Neuron (in vitro differentiated cells): ENCODE data around the gene P3H2.

Experiments used
- H2AFZ ChIP-seq: one replicate; pipeline ENCODE4 v1.6.1; 2013; ENCODE audit warnings: low read depth, mild to moderate bottlenecking, inconsistent platforms, low read length, moderate library complexity
- H3K27me3 ChIP-seq: one replicate; pipeline ENCODE4 v1.6.1; 2013; ENCODE audit warnings: low read length; ENCODE audit not compliant: insufficient read depth
- H3K36me3 ChIP-seq: one replicate; pipeline ENCODE4 v1.6.1; 2013; ENCODE audit warnings: low read length; ENCODE audit not compliant: insufficient read depth
- H3K4me1 ChIP-seq: one replicate; pipeline ENCODE4 v1.6.1; 2013; ENCODE audit warnings: low read length; ENCODE audit not compliant: insufficient read depth
- H3K4me3 ChIP-seq: 2 replicates; pipeline ENCODE4 v1.5.1; 2013; ENCODE audit warnings: mild to moderate bottlenecking, low read length, moderate library complexity
- H3K9me3 ChIP-seq: one replicate; pipeline ENCODE4 v1.6.1; 2013; ENCODE audit warnings: low read length

Gene P3H2

GRCh38 chr3:190031887-190032752 lies 88.6 kb downstream of the P3H2 start:
- Histone ChIP-seq H3K9me3 (no peaks in the 10 kb centered on the region), H3K27me3 (no peaks in the 10 kb centered on the region), H2AFZ (no peak overlapping the region), H3K4me1 (peaks cover 3% of the 10 kb centered on the region), H3K4me3 (no peak overlapping the region), H3K36me3 (no peaks in the 10 kb centered on the region)

GRCh38 chr3:190027116-190027515 lies 93.6 kb downstream of the P3H2 start:
- Histone ChIP-seq H3K9me3 (no peaks in the 10 kb centered on the region), H3K4me1 (no peaks in the 10 kb centered on the region), H3K27me3 (no peaks in the 10 kb centered on the region), H3K36me3 (no peaks in the 10 kb centered on the region), H2AFZ (no peak overlapping the region), H3K4me3 (no peak overlapping the region)

- Histone ChIP-seq H3K36me3 (no peaks in the 10 kb centered on the region), H3K9me3 (no peaks in the 10 kb centered on the region), H2AFZ (no peak overlapping the region), H3K27me3 (no peaks in the 10 kb centered on the region), H3K4me3 (no peak overlapping the region), H3K4me1 (no peaks in the 10 kb centered on the region)
These were observed 94.5 kb downstream of the P3H2 start for GRCh38 chr3:190026154-190026553.

- Histone ChIP-seq H2AFZ (no peak overlapping the region), H3K27me3 (no peaks in the 10 kb centered on the region), H3K36me3 (no peaks in the 10 kb centered on the region), H3K9me3 (no peaks in the 10 kb centered on the region), H3K4me3 (no peak overlapping the region), H3K4me1 (peaks cover 4% of the 10 kb centered on the region)
These were observed 95.8 kb downstream of the P3H2 start for GRCh38 chr3:190024912-190025311.

GRCh38 chr3:190019844-190020243 lies 100.9 kb downstream of the P3H2 start:
- no peaks in the 10 kb centered on the region for H3K36me3 ChIP-seq
- no peak overlapping the region for H3K4me3 ChIP-seq
- H3K4me1 ChIP-seq = peaks cover 7% of the 10 kb centered on the region

GRCh38 chr3:190019006-190019405 lies 101.7 kb downstream of the P3H2 start:
- H3K27me3 ChIP-seq = no peaks in the 10 kb centered on the region
- H3K4me1 ChIP-seq = peaks cover 7% of the 10 kb centered on the region
- H3K36me3 ChIP-seq = no peaks in the 10 kb centered on the region
- no peak overlapping the region for H3K4me3 ChIP-seq
- no peak overlapping the region for H2AFZ ChIP-seq
- no peaks in the 10 kb centered on the region for H3K9me3 ChIP-seq

More at GRCh38 chr3:190019844-190020243, 100.9 kb downstream of the P3H2 start:
- no peak overlapping the region for H2AFZ ChIP-seq
- H3K27me3 ChIP-seq = no peaks in the 10 kb centered on the region
- H3K9me3 ChIP-seq = no peaks in the 10 kb centered on the region

- H2AFZ ChIP-seq = no peak overlapping the region
- H3K4me3 ChIP-seq = no peak overlapping the region
- no peaks in the 10 kb centered on the region for H3K9me3 ChIP-seq
- H3K4me1 ChIP-seq = peaks cover 7% of the 10 kb centered on the region
- H3K36me3 ChIP-seq = no peaks in the 10 kb centered on the region
- H3K27me3 ChIP-seq = no peaks in the 10 kb centered on the region
These were observed 102.2 kb downstream of the P3H2 start for GRCh38 chr3:190018460-190018859.

GRCh38 chr3:190017521-190018288 lies 103.0 kb downstream of the P3H2 start:
- Histone ChIP-seq H3K27me3 (no peaks in the 10 kb centered on the region), H3K4me3 (no peak overlapping the region), H3K9me3 (no peaks in the 10 kb centered on the region), H3K4me1 (peaks cover 7% of the 10 kb centered on the region), H2AFZ (no peak overlapping the region), H3K36me3 (no peaks in the 10 kb centered on the region)

- Histone ChIP-seq H3K4me3 (no peak overlapping the region), H3K27me3 (no peaks in the 10 kb centered on the region), H3K36me3 (no peaks in the 10 kb centered on the region), H2AFZ (no peak overlapping the region), H3K9me3 (no peaks in the 10 kb centered on the region), H3K4me1 (peaks cover 12% of the 10 kb centered on the region)
These were observed 103.7 kb downstream of the P3H2 start for GRCh38 chr3:190016966-190017365.

GRCh38 chr3:190014940-190015339 lies 105.8 kb downstream of the P3H2 start:
- Histone ChIP-seq H3K4me1 (peaks cover 15% of the 10 kb centered on the region), H3K36me3 (no peaks in the 10 kb centered on the region), H3K9me3 (no peaks in the 10 kb centered on the region), H3K4me3 (no peak overlapping the region), H3K27me3 (no peaks in the 10 kb centered on the region), H2AFZ (no peak overlapping the region)

GRCh38 chr3:190013943-190014924 lies 106.5 kb downstream of the P3H2 start:
- no peaks in the 10 kb centered on the region for H3K9me3 ChIP-seq
- no peak overlapping the region for H2AFZ ChIP-seq
- no peaks in the 10 kb centered on the region for H3K36me3 ChIP-seq
- H3K4me3 ChIP-seq = no peak overlapping the region
- no peaks in the 10 kb centered on the region for H3K27me3 ChIP-seq
- H3K4me1 ChIP-seq = peaks cover 15% of the 10 kb centered on the region

- no peak overlapping the region for H2AFZ ChIP-seq
- no peaks in the 10 kb centered on the region for H3K36me3 ChIP-seq
- H3K4me1 ChIP-seq = peaks cover 13% of the 10 kb centered on the region
- no peaks in the 10 kb centered on the region for H3K27me3 ChIP-seq
- no peak overlapping the region for H3K4me3 ChIP-seq
- no peaks in the 10 kb centered on the region for H3K9me3 ChIP-seq
These were observed 107.9 kb downstream of the P3H2 start for GRCh38 chr3:190012784-190013183.
